Heart right ventricle (tissue), 16 donors: ENCODE results near the gene GATAD2A. TPM values are rescaled to one million over a fixed set of nuclear protein-coding genes. Genes with fewer than 3 reads are reported as not detected.

Experiments
- ATAC-seq, 8 donors: fragments of 200-7000 bp; cut with Tn5 transposase; one replicate each; pipeline ENCODE4 v1.9.1; 2020; ENCODE audit warnings: mild to moderate bottlenecking in 8 of 8, moderate library complexity in 8 of 8, moderate number of reproducible peaks in 1 of 8
- DNase-seq, 2 donors: peaks; one replicate each; pipeline ENCODE4 v3.0.0-alpha.2; 2020
- H3K27ac ChIP-seq, 10 donors: fragments of 200-600 bp; sonication (generic) in 2 of 10; one replicate each; pipeline versions ENCODE4 v1.5.0 to v1.8.0; 2020 to 2022; ENCODE audit warnings: mild to moderate bottlenecking in 3 of 10
- H3K27me3 ChIP-seq, 7 donors: fragments of 200-600 bp; one replicate each; pipeline ENCODE4 v1.8.0; 2021 to 2022; ENCODE audit warnings: mild to moderate bottlenecking in 2 of 7
- H3K36me3 ChIP-seq, 9 donors: fragments of 200-600 bp; sonication (generic) in 1 of 9; one replicate each; pipeline versions ENCODE4 v1.5.0 to v1.8.0; 2020 to 2022; ENCODE audit warnings: mild to moderate bottlenecking in 2 of 9
- H3K4me1 ChIP-seq, 9 donors: fragments of 200-600 bp; sonication (generic) in 1 of 9; one replicate each; pipeline versions ENCODE4 v1.5.0 to v1.8.0; 2020 to 2022; ENCODE audit warnings: mild to moderate bottlenecking in 4 of 9
- H3K4me3 ChIP-seq, 10 donors: fragments of 200-600 bp; sonication (generic) in 2 of 10; one replicate each; pipeline versions ENCODE4 v1.5.0 to v1.8.0; 2020 to 2022; ENCODE audit warnings: mild to moderate bottlenecking in 7 of 10, moderate library complexity in 2 of 10
- H3K9me3 ChIP-seq, 11 donors: fragments of 200-600 bp in 10 of 11; sonication (generic) in 2 of 11; one replicate each; pipeline versions ENCODE4 v1.5.0 to v1.8.0; 2013 to 2022; ENCODE audit warnings: mild to moderate bottlenecking in 2 of 11, control low read depth in 1 of 11, moderate library complexity in 1 of 11
- WGBS, 2 donors: extraction: QIAGEN DNeasy Blood & Tissue Kit; methylation state at CpG; one replicate each; pipeline ENCODE4 v1.1.7; 2013; ENCODE audit warnings: inconsistent platforms in 1 of 2; 5-methylcytosine and 5-hydroxymethylcytosine counted together
- intact Hi-C, 10 donors: fragments of 100-400 bp; cut with DNase I; formaldehyde crosslinking; loops; one replicate each; pipeline versions ENCODE4 v1.11.1 to v1.14.2; 2022
- polyA plus RNA-seq, 2 donors: library from polyadenylated mRNA; stranded (reverse); fragments of 200-250 nt; gene quantifications; one replicate each; pipeline ENCODE4 v1.2.3, GENCODE V29; 2013
- total RNA-seq, 10 donors: library from RNA; stranded (reverse); fragmentation: NEBNext Ultra II Directional in 3 of 10; extraction: Animal tissue kit (Norgen Biotek cat#: 25700) in 3 of 10; gene quantifications; one replicate each; pipeline versions ENCODE4 v1.2.1 to v1.2.4, GENCODE V29; 2021 to 2023
- TF ChIP-seq, protein P1 (sequence below), 9 donors: fragments of 200-600 bp; sonication (generic) in 2 of 9; IDR thresholded peaks; one replicate each; pipeline versions ENCODE4 v1.5.0 to v1.8.0; 2021 to 2022; ENCODE audit warnings: antibody characterized with exemption in 9 of 9, mild to moderate bottlenecking in 5 of 9, moderate library complexity in 1 of 9
- donor health status: Arrhythmogenic right ventricular cardiomyopathy.
- donor health status: ischemic (EF 13 %, LVEDD 7.1; RV severe dilation, severe dysfunction).
- donor health status: healthy with polysubstance abuse.
- donor health status: DM: no; HTN: yes; CAD: no.
- donor health status: DM: no; HTN: no; CAD: no.
- donor health status: ischemic (EF 25% LVEDD 6.9; RV normal size, moderate dysfunction).
- donor health status: ischemic (EF 25% LVEDD 5.7; RV mildly dilated, moderate dysfunction).
- donor health status: healthy.
- donor health status: DM: yes; HTN: yes; CAD: no.
- donor health status: Ischemic cardiomyopathy.
- donor health status: ischemic (EF 35%, LVEDD 5.7; RV mildly dilated, moderate dysfunction).
- donor health status: nonischemic (EF 11% LVEDD 7.7; RV severe dilation, severe dysfunction).
- donor health status: DM: yes; HTN: yes; CAD: no.
- donor health status: PGD.
- donor health status: ischemic (EF 29% LVEDD 5.4; RV normal size, mild dysfunction).
- donor health status: nonischemic (EF 23%, LVEDD 6.1; RV moderate dilation, normal function).

The GATAD2A gene
- total and polyA plus RNA-seq, 12 donors, result 7.5 to 48.5 (median 25.8) TPM

DNA sequence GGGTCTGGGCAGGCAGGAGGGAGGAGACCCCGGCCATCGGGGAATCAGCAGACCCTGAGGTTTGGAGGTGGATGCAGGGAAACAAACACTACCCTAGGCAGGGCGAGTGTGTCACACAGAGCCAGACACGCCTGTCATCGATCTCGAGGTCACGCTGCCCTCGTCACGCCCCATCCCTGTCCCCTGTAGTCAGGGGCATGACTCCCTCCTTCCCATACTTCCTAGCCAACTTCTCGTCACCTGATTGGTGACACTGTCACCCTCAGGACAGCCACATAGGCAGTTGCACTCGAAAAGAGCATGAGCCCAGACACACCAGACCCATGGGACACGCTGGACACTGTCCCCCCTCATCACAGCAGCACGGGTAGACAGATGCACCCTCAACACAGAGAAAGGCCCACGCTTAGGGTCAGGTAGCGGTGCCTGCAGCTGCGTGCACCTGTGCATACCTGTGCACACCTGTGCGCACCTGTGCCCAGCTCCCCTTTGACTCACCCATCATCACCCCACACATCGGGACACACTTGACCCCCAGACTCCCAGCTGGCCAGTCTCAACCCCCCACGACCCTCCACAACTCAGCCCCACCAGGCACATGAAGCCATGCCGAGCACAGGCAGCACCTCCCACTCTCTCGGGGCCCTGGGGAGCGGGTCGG is 144.5 kb downstream of the GATAD2A start:
- WGBS, 2 donors, result 48 to 53% methylated on average over 23 of the region's 23 CpGs
- intact Hi-C loops, result no loop called here
- no peak overlapping the region for H3K4me3 ChIP-seq
- peak in 2 of 8 donors; percentile 6 to 26 for ATAC-seq
- H3K9me3 ChIP-seq, result peaks cover 0 to 4% (median 0%) of the 10 kb centered on the region in 11 donors
- H3K27me3 ChIP-seq, result peaks cover 0 to 35% (median 24%) of the 10 kb centered on the region in 7 donors
- no peak overlapping the region for H3K27ac ChIP-seq
- TF ChIP-seq, protein P1, sequence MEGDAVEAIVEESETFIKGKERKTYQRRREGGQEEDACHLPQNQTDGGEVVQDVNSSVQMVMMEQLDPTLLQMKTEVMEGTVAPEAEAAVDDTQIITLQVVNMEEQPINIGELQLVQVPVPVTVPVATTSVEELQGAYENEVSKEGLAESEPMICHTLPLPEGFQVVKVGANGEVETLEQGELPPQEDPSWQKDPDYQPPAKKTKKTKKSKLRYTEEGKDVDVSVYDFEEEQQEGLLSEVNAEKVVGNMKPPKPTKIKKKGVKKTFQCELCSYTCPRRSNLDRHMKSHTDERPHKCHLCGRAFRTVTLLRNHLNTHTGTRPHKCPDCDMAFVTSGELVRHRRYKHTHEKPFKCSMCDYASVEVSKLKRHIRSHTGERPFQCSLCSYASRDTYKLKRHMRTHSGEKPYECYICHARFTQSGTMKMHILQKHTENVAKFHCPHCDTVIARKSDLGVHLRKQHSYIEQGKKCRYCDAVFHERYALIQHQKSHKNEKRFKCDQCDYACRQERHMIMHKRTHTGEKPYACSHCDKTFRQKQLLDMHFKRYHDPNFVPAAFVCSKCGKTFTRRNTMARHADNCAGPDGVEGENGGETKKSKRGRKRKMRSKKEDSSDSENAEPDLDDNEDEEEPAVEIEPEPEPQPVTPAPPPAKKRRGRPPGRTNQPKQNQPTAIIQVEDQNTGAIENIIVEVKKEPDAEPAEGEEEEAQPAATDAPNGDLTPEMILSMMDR (IDR thresholded peaks at IDR 0.05), result no peak
- DNase-seq, result no peak
- H3K4me1 ChIP-seq, result peaks cover 0 to 23% (median 15%) of the 10 kb centered on the region in 9 donors
- no peaks in the 10 kb centered on the region for H3K36me3 ChIP-seq

DNA sequence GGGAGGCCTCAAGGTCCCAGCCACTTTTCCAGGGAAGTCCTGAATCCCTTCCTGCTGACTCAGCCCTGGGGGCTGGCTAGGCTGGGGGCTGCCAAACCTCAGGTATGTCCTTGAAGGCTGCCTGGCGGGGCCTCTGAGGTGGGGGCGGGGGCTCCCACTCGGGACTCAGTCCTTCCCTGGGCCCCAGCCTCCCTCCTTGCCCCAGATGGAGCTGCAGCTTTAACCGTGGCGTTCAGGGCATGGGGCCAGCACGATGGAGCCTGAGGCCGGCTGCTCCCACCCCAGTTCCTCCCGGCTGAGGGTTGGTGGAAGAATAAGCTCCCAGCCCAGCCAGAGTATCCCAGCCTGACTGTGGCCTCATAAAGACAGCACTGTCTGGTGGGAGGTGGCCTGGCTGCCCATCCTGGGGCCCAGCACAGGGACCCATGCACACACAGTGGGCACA is 145.0 kb downstream of the GATAD2A start:
- H3K9me3 ChIP-seq, result peaks cover 0 to 4% (median 0%) of the 10 kb centered on the region in 11 donors
- TF ChIP-seq, protein P1 (IDR thresholded peaks at IDR 0.05), result no peak
- peaks cover 0 to 23% (median 15%) of the 10 kb centered on the region in 9 donors for H3K4me1 ChIP-seq
- ATAC-seq (no peak), DNase-seq (no peak)
- no peak overlapping the region for H3K27ac ChIP-seq
- intact Hi-C loops, result no loop called here
- WGBS, 2 donors, result 33 to 39% methylated on average over 6 to 8 of the region's 8 CpGs
- no peak overlapping the region for H3K4me3 ChIP-seq
- H3K36me3 ChIP-seq, result no peaks in the 10 kb centered on the region
- H3K27me3 ChIP-seq, result peaks cover 0 to 31% (median 21%) of the 10 kb centered on the region in 7 donors

GRCh38 chr19:19550972-19551852 is 145.7 kb downstream of the GATAD2A start:
- no peak overlapping the region for H3K27ac ChIP-seq
- peaks cover 0 to 4% (median 0%) of the 10 kb centered on the region in 11 donors for H3K9me3 ChIP-seq
- peaks cover 0 to 28% (median 21%) of the 10 kb centered on the region in 7 donors for H3K27me3 ChIP-seq
- no peak overlapping the region for H3K4me3 ChIP-seq
- 68 to 74% methylated on average over 10 of the region's 10 CpGs for WGBS, 2 donors
- peaks cover 0 to 23% (median 15%) of the 10 kb centered on the region in 9 donors for H3K4me1 ChIP-seq
- TF ChIP-seq, protein P1 (IDR thresholded peaks at IDR 0.05), result no peak
- ATAC-seq (no peak), DNase-seq (no peak)
- H3K36me3 ChIP-seq, result no peaks in the 10 kb centered on the region
- intact Hi-C loops, result no loop called here

DNA sequence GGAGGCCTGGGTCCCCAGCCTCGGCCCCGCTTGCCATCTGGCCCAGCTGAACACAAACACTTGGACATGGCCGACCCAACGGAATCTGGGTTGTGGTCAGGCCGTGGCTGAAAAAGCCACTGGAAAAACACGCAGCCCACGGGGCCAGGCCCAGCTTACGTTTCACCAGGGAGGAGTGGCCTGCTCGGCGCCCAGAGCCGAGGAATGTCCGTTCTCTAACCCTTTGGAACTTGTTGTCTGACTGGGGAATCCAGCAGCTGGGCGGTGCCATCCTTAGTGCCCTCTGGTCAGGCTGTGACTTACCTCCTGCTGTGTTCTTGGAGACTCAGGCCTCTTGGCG is 146.3 kb downstream of the GATAD2A start:
- H3K4me3 ChIP-seq, result no peak overlapping the region
- peaks cover 0 to 4% (median 0%) of the 10 kb centered on the region in 11 donors for H3K9me3 ChIP-seq
- H3K27ac ChIP-seq, result no peak overlapping the region
- 75 to 76% methylated on average over 14 of the region's 14 CpGs for WGBS, 2 donors
- ATAC-seq (no peak), DNase-seq (no peak)
- intact Hi-C loops, result loop anchor here in 1 of 10 donors (2.0 kb wide), 1 partner anchor 19 kb away; no protein-coding TSS in a partner anchor
- TF ChIP-seq, protein P1 (IDR thresholded peaks at IDR 0.05), result no peak
- peaks cover 0 to 18% (median 11%) of the 10 kb centered on the region in 9 donors for H3K4me1 ChIP-seq
- H3K36me3 ChIP-seq, result no peaks in the 10 kb centered on the region
- peaks cover 0 to 25% (median 16%) of the 10 kb centered on the region in 7 donors for H3K27me3 ChIP-seq
